Stimulated activated CD4-positive, alpha-beta T cell treated with anti-CD3 and anti-CD28 coated beads, TNF-alpha, amount 100 ng/mL, for 4 hours (primary cell): ENCODE data around the gene HOXC6.
A peak's percentile ranks its signal among the peaks of the same experiment; 100 is the strongest.

Experiments used
- DNase-seq, 3 experiments: peaks; one replicate each; pipeline ENCODE4 v3.0.0-alpha.2; 2020; ENCODE audit warnings: low read depth in 3 of 3

Gene HOXC6

DNA sequence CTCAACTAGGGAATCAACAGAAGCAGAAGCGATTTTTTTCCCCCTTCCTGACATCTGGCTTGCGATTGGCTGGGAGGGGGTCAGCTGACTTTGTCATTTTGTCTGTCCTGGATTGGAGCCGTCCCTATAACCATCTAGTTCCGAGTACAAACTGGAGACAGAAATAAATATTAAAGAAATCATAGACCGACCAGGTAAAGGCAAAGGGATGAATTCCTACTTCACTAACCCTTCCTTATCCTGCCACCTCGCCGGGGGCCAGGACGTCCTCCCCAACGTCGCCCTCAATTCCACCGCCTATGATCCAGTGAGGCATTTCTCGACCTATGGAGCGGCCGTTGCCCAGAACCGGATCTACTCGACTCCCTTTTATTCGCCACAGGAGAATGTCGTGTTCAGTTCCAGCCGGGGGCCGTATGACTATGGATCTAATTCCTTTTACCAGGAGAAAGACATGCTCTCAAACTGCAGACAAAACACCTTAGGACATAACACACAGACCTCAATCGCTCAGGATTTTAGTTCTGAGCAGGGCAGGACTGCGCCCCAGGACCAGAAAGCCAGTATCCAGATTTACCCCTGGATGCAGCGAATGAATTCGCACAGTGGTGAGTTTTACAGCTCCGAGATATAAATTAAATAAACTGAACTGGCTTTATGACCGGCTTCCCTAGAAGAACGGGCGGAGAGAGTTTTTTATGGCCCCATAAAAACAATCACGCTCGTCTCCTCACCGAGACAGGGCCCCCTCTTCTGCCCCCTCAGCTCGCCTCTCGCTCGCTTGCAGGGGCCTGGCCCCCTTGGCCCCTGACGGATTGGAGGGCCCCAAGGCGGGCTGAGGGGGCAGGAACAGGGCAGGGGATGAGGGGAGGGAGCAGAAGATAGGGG is at the start of gene HOXC6:
HOXC6 (plus strand) TSS at position 127 of the 888 bp plus-strand sequence; CDS start at position 209, 82 bp downstream.
- no peak for DNase-seq

DNA sequence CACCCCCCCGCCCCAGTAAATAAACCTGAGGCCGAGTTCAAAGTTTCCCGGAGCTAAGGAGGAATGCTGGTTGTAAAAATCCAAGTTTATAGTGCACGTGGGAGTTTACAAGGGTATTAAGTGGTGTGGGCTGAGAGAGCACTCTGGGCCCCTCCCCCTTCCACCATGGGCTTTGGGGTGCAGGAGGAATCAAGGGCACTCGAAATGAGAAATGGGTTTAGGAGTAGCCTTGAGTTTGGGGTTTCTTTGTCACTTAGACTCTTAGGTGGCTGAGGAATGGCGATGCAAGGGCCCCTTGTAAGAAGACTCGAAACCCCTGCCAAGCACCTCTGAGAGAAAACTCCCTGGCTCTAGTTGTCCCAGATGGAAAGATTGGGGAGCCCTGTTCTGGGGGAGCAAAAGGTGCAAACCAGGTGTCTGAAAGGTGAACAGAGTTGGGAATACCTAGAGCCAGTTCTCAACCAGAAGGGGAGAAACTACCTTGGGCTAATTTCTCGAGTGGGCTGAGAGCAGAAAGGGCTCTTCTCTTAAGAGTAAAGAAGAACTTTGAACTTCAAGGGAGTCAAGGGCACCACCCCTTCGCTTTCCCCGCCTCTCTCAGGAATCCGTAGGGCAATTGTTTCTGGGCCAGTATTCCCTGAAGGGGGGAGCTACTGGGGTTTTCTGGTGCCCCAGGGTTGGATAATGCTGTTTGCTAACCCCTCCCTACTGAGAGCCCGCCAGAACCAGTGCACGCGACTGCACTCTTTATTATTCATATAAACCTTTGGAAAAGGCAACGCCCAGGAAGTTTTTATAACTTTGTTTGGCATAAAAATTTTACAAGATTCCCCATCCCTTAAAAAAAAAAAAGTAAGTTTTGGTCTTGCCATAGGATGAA is 49.5 kb upstream of the HOXC6 start:
- no peak for DNase-seq

DNA sequence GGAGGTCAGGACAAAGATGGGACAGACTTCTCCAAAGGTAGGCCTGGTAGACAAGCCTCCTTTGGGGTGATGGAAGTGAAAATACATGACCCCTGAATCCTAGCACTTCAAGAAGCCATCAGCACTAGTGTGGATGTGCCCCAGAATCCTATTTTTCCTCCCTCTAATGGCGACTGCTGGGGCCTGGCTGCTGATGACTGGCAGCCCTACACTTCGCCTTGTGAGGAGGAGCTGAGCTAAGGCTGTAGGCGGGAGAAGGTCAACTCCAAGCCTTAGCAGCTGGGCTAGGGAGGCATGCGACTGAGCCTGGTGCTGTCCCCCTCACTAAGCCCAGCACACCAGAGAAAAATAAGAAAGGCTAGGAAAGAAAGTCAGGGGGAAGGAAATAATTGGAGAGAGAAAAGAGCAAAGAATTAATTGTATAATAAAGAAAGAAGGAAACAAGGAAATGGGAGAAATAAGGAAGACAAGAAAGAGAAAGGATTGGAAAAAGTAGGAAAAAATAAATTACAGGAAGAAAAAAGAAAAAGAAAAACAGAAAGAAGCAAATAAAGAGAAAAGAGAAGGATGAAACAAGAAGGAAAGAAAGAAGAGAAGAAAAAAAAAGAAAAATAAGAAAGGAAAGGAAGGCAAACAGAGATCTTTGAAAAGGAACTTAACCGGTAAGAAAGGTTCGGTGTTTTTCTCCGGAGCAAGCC is 48.0 kb upstream of the HOXC6 start:
- DNase-seq = no peak

DNA sequence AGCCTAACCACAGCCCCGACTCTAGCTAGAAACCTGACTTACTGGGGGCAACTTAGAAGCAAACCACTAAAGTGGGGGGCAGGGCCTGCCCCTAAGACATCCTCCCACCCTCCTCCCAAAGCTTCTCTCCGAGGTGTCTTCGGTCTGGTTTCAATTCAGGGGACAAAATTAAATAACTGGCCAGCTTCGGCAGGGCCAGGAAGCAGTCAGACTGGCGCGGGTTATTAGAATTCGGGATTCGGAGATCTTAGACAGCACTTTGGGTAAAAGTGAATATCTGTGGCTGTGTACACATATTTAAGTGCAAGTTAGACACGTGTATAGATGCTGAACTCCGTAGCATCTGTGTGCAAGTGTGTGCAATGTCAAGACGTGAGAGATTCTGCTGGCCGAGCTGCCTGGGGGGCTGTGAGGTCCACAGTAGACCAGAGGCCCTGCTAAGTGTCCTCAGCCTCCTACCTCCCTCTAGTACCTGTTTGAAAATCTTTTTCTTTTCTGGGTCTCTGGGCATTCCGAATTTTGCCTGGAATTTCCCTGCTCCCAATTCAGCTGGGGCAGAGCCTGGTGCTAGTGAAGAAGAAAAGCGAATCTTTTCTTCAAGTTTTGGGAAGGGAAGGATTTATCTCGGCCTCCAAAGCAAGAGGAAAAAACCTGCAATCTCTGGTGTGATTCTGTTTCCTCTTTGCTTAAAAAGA is 47.3 kb upstream of the HOXC6 start:
- DNase-seq = no peak

DNA sequence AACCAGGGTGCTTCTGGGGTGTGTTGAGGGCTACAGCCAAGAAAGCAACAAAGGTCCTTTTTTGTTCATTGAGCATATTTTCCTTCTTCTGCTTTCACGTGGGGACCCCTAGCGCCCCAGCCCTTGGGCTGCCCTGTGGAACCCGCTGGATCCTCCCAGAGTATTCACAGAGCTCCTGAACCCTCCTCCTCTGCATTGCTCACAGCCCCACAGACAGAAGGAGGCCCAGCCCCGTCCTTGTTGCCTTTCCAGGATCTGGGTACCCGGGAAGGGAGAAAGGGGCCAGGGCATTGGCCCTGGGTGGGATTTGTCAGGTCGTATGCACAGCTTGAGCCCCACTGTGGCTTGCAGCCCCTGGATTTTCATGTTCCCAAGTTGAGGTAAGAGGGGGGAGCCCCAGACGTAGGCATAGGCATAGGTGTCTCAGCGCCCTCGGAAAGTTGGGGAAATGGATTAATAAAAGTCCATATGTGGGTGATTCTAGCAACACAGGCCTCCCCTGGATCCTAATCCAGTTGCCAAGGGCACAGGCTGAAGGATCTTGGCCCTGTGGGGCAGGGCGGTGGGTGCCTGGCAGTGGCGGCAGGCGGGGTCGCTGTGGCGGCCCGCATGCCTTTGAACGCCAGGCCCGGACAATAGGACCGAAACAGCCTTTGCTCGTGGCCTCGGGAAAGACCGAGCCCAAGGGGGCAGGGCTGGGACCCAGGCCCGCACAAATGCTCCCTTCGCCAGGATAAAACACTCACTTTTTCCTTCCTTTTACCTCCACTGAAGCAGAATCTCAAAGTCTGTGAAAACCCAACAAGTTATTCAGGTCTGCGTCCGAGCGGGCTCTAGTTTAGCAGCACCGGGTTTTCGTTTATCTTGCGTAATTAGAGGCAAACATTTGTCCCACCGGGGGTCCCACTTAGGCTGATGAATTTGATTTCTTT is 46.3 kb upstream of the HOXC6 start:
- no peak for DNase-seq

DNA sequence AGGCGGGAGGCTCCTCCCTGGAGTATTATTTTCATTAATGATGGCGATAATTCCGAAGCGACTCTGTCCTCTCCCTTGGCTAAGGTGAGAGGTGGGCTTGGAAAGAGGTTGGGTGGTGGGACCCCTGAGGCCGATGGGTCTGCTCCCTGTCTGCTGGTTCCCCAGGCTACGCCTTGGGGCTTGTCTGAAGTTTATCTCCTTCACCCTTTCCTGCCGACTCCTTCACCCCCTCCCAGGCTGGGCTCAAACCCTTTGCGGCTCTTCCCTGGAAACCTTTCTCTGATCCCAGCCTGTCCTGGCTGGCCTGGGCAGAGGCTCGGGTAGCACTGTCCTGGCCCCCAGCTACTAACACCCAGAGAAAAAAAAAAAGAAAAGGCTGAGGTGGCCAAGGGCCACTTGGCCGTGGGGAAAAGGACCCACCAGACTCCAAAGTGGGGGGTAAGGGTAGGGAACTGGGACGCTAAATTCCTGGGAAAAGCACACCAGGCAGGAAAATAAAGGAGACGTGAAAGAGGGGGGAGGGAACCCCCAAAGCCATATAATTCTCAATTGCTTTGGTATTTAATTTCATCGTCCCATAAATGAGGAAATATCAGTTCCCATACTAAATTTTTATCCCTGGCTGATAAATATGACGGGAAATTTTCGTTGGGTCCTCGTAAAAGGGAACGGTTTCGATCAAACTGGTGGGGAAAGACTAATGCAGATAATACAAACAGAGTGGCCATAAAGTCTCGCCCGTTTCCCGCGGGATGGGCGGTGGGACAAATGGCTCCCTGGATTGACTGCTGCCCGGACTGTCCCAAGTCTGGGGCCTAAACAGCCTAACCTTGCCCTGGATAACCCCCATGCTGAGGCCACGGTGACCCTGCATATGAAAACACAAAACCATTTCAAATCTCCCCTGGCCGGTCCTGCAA is 45.3 kb upstream of the HOXC6 start:
- no peak for DNase-seq

DNA sequence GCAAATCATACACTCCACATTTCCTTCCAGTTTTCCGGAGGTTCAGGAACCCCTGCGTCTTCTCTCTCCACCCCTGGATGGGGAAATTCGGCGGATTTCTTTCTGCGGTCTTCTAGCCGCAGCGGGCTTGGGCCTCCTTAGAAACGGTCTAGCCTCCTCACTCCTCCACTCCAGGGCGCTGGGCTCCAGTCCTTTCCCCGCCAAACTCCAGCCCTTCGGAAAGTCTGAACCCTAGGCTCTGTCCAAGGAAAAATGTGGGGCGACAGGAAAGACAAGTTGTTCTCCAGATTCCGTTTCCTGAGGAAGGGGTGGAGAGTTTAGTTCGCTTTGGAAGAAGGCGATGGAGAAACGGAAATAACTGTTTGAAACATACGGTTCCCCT is 44.7 kb upstream of the HOXC6 start:
- no peak for DNase-seq

DNA sequence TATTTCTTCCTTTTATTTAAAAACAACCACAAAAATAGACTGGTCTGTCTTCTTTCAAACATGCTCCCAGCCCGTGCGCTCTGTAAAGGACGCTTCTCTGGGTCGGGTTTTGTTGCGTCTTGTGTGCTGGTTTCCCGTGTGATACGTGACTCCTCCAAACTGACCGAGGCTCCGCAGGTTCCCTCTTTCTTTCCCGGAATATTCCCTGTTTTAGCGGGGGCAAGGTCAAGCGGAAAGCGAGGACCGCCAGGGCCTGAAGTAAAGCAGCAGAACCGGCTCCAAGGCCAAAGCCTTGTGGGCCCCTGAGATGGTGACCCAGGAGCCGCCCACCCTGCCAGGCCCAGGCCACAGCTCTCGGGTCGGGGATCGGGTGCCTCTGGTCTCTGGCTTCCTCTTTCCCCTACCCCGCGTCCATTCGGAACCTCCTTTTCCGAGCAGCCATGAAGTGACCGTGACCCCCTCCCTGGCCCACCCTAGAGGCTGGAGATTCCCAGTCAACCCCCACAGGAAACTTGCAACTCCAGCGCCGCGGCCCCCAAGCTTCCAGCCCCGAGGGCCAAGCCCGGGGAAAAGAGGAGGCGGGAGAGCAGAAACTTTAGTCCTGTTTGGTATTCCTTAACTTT is 44.2 kb upstream of the HOXC6 start:
- DNase-seq = no peak

DNA sequence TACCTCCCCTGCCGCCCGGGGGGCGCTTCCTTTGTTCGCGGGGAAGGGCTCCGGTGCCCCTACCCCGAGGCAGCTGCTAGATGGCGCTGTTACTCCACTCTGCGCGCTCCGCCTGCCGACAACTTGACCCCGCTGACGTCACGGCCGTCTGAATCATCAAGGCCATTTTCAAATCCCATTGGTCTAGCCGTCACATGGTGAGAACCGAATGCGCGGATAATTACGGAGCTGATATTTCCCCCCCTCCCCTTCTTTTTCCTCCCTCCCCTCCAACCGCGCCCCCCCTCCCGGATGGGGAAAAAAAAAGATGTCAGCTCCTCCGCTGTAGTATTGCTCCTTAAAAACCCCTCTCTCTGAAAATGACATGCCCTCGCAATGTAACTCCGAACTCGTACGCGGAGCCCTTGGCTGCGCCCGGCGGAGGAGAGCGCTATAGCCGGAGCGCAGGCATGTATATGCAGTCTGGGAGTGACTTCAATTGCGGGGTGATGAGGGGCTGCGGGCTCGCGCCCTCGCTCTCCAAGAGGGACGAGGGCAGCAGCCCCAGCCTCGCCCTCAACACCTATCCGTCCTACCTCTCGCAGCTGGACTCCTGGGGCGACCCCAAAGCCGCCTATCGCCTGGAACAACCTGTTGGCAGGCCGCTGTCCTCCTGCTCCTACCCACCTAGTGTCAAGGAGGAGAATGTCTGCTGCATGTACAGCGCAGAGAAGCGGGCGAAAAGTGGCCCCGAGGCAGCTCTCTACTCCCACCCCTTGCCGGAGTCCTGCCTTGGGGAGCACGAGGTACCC is 43.1 kb upstream of the HOXC6 start, which contains the start of gene HOXC10:
HOXC10 (plus strand) TSS at position 246 of the 791 bp plus-strand sequence; CDS start at position 360, 114 bp downstream.
- peak; percentile 44 to 70 (median 69) for DNase-seq

DNA sequence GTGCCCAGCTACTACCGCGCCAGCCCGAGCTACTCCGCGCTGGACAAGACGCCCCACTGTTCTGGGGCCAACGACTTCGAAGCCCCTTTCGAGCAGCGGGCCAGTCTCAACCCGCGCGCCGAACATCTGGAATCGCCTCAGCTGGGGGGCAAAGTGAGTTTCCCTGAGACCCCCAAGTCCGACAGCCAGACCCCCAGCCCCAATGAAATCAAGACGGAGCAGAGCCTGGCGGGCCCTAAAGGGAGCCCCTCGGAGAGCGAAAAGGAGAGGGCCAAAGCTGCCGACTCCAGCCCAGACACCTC is 42.6 kb upstream of the HOXC6 start:
- DNase-seq = no peak

DNA sequence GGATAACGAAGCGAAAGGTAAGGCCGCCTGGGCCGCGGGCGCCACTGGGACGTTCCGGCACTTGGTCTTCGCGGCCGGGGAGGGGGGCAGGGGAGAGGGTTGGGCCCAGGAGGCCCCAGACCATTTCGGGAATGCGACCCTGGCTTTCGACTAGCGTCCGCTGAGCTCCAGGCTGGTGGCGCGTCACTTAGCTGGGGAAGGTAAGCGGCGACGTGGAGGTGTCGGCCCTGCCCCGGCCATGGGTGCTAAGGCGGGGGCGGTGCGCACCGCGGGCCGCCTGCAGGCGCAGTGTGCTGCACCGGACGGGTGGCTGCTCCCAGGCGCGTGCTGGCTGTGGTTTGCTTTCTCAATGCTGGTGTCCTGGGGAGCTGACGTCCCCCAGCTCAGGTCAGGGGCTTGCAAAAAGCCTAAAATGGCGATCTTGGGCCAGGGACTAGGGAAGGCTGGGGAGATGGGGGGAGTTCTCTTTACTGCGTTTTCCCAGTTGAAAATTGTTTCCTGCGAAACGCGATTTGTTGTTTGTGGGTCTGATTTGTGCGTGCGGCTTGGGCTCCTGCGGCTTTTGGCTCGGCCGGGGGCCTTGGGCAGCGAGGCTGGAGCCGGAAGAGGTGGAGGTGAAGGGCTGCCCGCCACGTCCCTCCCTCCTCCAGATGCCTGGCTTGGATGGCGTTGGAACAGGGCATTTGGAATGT is 42.1 kb upstream of the HOXC6 start:
- DNase-seq = no peak

DNA sequence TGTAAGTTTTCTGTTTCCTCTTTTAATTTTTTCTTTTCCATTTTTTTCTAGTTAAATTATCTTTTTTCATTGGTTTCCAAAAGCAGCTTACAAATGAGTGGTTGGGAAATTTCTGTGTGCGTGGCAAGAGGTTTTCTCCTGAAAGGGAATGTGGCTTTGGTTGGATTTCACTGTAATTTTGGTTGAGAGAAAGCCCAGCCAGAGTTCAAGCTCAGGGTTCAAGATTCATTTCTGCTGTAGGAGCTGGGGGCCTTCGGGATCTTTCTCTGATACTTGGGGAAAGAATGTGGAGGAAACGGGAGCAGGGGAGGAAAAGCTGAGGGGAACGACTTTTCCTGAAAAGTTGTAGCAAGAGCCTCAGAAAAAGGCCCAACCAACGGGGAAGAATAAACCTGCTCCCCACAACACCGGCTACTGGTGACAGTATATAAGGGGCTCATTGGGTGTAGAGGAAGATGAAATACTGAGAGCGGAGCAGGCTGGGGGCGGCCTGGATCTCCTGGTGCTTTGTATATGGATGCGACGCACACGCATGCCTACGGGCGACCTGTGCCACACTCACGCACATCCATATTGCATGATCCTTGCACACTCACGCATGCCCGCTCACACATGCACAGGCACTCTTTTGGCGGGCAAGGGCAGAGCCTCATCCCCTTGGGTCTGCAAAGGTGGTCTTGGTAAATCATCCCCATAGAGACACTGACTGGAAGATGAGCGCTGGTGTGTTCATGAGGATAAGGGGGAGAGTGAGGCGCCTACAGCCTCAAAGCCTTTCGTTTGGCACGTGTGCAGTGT is 41.4 kb upstream of the HOXC6 start:
- no peak for DNase-seq

DNA sequence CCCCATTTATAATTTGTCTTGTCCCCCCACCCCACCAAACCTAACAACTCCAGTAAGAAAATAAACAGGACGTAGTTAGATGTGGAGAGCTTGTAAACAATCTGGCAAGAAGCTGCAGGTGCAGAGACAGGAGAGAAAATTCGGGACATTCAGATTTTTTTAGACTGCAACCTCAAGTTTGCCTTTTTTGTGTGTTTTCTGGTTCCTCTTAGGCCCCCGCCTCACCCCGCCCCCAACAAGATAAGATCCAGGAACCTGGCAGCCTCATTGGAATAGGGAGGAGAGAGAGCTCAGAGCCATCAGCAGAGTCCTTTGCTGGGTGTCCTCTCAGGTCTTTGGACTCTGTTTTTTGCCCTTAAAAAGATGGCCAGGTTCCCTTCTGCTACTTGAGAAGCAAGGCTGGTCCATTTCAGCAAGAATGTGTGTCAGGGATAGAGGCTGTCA is 40.4 kb upstream of the HOXC6 start:
- DNase-seq = no peak

DNA sequence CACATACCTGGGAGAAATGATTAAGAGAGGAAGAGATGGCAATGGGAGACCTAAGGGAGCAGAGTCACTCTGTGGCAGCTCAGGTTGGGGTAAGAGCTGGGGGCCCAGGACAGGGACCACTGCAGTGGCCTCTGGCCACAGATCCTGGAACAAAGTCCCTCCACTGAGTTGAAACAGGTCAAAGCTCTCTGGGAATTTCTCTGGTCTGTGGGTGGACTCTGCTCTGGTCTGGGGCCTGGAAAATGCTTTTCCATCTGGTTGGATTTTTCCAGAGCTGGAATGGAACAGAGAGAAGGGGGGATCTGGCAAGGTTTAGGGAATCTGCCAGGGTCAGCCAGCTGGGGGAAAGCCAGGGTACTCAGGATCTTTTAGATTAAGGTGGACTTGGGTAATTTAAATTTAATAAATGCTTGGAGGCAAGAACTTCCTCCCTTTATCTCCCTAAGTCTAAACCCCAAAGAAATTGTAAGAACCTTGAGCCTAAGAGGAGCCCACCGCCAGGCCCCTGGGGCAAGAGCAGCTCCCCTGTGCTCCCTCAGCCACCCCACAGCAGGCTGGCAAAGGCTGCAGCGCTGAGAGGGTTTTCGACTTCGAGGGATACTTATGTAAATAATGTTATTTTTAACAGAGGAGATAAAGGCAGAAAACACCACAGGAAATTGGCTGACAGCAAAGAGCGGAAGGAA is 39.6 kb upstream of the HOXC6 start:
- no peak for DNase-seq

DNA sequence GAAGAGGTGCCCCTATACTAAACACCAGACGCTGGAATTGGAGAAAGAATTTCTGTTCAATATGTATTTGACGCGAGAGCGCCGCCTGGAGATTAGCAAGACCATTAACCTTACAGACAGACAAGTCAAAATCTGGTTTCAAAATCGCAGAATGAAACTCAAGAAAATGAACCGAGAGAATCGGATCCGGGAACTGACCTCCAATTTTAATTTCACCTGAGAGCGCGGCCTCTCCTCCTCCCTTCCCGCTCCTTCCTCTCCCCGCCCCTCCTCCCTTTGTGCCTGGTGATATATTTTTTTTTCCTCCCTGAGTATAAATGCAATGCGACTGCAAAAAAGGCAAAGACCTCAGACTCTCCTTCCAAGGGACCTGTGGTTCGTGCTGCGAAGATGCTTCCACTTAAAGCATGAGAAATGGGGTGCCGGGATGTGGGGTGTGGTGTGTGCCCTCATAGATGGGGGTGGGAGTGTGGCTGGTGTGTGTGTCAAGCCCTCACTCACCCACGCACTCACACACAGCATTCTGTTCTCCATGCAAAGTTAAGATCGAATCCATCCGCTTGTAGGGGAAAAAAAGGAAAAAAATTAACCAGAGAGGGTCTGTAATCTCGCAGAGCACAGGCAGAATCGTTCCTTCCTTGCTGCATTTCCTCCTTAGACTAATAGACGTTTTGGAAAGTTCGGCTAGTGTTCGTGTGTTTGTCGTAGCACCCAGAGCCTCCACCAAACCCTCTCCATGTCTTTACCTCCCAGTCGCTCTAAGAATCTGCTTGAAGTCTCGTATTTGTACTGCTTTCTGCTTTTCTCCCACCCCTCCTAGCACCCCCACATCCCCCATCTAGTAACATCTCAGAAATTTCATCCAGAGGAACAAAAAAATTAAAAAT is 38.8 kb upstream of the HOXC6 start:
- no peak for DNase-seq
